ENCODE data around the gene ANTXR1.
A peak's percentile ranks its signal among the peaks of the same experiment; 100 is the strongest.

ANTXR1 gene

DNA sequence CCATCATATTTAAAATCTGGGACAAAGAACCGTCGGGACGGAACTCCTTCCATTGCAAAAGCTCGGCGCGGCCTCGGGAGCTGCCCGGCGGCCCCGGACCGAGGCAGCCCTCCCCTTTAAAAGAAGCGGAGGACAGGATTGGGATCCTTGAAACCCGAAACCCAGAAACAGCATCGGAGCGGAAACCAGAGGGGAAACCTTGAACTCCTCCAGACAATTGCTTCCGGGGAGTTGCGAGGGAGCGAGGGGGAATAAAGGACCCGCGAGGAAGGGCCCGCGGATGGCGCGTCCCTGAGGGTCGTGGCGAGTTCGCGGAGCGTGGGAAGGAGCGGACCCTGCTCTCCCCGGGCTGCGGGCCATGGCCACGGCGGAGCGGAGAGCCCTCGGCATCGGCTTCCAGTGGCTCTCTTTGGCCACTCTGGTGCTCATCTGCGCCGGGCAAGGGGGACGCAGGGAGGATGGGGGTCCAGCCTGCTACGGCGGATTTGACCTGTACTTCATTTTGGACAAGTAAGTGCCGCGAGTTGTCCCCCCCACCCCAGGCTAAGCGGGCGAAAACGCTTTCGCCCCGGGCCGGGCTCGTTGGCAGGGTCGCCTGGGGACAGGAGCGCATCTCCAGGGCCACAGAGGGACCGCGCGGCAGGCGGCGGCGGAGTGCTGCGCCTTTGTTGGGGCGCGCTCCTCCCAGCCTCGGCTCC lies at the start of gene ANTXR1:
ANTXR1 (plus strand) TSS at position 38 of the 698 bp plus-strand sequence; CDS start at position 359, 321 bp downstream.
- peak; percentile 60 for DNase-seq

DNA sequence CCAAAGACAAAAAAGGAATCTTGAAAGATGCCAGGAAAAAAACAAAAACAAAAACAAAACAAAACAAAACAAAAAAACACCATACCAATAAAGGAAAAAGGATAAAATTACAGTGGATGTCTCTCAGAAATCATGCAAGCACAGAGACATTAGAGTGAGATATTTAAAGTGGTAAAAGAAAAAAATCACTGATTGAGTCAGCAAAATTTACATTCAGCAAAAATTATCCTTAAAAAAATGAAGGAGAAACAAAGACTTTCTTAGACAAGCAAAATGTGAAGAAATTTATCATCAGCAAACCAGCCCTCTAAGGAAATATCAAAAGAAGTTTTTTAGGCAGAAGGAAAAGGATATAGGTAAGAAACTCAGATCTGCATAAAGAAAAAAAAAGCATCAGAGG lies 48.7 kb upstream of the ANTXR1 start:
- no peak for DNase-seq

DNA sequence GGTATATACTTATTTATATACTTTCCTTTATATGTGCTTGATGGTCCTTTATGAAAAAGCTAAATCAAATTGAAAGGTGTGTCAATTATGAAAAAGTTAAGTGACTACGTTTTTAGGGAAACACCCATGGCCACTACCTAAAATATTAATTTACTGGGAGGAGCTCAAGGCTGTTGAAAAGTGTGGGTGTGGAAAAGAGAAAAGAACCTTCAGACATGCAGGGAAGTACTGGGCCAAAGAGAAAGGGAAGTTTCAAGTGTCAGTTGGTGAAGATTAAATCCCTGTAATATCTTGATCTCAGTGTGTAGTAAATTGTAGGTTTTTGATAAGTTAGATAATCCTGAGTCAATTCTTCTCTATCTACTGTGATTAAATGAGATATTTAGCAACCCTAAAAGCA lies 44.8 kb upstream of the ANTXR1 start:
- DNase-seq: no peak

DNA sequence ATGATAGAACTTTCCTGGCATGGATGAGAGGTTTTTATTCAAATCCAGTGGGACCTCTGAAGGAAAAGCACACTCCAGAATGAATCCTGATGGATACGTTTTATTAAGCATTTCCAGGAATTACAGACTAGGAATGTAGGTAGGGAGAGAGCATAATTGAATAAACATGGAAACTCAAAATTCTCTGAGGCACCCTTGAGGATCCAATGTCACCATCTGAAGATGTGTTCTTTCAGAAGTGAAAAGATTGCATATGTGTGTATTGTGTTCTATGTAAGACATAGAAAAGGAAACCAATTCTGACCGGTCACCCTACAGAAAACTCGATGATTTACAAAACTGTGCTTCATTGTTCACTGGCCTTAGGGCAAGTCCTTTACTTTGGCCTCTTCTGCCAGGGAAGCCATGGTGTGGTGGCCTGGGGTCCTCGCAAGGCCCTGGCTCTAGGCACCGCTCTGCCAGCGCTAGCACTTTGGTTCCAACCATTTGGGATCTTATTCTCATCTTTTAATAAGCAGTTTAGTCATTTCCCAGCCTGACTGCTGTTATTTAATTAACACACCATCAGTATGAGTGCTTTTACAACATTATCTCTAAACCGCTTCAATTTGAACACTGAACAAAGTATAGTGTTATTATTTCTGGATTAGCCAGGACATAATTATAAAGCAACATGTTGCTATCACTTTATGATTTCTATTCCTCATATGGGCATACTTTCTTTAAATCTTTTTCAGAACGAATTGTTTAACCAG lies 43.1 kb upstream of the ANTXR1 start:
- no peak for DNase-seq

DNA sequence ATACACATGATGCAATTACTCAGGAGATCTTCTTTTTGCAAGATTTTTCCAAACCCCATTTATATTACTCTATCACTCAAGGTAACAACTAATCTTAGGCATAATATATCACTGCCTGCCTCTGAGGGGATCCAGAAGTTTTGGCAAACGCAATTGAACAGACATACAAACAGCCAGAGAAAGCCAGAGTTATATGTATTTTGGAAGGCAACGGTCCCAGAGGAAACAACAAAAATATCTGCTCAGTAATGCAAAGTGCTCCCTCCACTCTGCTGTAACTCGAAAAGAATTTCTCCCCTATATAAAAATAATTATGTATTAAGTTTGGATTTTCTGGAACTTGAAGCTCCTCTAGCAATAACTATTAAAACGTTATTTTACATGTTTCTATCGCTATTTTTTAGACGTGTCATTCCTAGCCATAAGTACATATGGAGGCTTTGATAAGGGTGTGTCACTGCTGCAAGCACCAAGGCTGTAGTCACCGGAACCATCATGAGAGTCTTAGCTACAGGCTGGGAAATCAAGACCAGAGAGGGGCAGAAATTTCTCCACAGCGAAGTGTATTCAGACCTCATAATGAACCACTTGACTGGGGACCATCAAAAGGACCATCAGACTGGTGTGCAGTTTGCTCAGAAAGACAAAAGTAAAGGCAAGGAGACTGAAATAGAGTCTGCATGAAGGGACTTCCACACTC lies 42.3 kb upstream of the ANTXR1 start:
- no peak for DNase-seq

DNA sequence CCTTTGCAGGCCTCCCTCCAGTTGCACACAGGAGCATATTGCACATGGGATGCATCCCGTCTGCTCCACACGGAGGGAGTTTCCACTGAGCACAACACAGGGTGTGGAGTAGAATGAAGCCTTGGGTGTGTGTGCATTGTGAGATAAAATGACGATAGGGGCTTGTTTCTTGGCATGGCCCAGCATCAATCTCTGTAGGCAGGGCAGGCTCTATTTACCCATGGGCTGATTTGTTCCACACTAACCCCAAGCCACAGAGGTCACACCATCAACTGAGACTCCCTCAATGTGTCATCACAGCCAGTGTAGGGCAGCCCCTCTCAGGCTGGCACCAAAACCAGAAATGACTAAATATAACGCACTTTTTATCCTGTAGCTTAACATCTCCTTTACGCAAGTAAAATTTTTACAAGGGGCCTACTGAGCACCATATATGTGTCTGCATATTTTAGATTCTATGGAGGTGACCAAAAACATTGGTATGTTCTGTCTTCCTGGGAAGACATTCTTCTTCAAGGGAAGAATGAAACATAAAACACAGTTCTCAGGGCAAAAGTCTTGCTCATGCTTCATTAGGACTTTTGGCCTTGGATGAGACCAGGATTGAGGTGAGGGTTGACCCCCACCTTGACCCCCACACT lies 41.3 kb upstream of the ANTXR1 start:
- DNase-seq: no peak

DNA sequence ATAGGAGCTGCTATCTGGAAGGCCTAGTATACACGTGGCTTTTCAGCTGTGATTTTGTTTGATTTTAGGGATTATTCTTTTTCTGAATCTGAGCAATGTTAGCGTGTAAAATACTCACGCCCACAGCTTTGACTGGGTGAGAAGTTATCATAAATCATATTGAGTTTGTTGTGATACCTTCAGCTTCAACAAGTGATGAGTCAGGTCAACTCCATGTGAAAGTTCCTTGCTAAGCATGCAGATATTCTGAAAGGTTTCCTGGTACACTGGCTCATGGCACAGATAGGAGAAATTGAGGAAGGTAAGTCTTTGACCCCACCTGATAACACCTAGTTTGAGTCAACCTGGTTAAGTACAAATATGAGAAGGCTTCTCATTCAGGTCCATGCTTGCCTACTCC lies 38.7 kb upstream of the ANTXR1 start, which contains the start of gene GKN1:
GKN1 (plus strand) TSS at position 386 of the 400 bp plus-strand sequence. CDS start 42 bp downstream, outside the sequence.
- no peak for DNase-seq

DNA sequence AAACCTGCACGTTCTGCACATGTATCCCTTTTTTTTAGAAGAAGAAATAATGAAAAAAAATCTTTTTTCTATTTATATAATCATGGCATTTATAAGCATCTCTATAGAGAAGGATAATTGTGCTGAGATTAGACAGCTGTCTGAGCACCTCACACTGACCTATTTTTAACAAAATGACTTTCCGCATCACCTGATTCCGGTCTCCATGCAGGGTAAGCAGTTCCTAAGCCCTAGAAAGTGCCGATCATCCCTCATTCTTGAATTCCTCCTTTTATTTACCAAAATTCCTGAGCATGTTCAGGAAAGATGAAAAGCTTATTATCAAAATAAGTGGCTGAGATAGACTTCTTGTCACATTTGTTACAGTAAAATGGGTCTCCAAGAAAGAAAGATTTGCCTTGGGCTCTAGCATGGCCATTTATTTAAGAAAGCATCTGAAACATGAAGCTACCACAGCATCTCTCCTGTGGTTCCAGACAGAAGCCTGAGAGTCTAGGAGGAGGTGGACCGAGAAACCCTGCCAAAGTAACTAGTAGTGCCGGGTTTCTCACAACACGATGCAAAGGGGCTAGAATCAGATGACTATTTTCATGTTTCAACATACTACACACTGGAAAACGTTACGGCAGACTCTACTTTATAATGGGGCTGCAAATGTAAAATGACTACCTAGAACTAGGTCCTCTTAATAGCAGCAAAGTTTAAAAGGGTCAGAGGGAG lies 37.9 kb upstream of the ANTXR1 start:
- DNase-seq: no peak

DNA sequence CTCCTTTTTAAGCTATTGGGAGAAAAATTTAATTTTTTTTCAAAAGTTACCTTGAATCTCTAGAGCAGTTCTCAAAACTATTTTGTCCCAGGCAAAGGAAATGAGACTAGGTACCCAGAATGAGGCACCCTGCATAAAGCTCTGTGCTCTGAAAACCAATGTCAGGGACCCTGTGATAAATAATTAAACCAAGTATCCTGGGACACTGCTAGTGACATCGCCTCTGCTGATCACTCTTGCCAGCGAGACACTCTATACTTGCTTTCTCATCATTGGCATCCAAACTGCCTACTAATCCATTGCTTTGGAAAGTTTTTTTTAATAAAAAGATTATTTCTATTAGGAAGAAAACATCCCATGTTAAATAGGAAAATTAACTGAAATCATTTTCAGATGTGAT lies 37.1 kb upstream of the ANTXR1 start:
- DNase-seq: no peak

DNA sequence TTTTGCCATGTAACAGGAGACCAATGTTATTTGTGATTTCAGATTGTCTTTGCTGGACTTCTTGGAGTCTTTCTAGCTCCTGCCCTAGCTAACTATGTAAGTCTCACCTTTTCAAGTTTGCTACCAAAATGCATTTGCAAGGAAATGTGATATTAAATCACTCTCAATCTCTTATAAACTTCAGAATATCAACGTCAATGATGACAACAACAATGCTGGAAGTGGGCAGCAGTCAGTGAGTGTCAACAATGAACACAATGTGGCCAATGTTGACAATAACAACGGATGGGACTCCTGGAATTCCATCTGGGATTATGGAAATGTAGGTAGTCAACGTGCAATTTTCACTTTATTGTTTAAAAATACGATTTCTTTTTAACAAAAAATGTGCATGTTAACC lies 35.5 kb upstream of the ANTXR1 start:
- no peak for DNase-seq

DNA sequence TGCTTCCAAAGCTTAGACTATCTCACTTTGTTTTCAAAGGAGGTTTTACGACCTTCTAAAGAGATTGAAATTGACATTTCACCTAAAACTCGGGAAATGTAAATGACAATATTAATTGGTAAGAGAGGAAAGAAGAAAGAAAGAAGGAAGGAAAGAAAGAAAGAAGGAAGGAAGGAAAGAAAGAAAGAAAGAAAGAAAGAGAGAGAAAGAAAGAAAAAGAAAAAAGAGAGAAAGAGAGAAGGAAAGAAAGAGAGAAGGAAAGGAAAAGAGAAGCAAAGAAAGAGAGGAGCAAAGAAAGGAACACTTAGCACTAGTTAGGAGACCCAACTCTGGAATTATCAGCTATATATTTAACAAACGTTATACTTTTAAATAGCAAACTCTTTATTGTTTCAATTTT lies 34.9 kb upstream of the ANTXR1 start:
- no peak for DNase-seq

DNA sequence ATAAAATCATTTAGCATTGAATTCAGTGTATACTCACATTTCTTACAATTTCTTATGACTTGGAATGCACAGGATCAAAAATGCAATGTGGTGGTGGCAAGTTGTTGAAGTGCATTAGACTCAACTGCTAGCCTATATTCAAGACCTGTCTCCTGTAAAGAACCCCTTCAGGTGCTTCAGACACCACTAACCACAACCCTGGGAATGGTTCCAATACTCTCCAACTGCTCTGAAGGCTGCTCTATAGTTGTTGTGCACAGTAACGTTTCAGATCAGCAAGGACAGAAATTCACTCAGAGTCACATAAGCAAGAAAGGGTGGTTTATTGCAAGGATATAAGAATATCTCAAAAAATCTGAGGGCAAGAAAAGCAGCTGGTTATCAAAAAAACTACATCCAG lies 32.0 kb upstream of the ANTXR1 start:
- DNase-seq: no peak

DNA sequence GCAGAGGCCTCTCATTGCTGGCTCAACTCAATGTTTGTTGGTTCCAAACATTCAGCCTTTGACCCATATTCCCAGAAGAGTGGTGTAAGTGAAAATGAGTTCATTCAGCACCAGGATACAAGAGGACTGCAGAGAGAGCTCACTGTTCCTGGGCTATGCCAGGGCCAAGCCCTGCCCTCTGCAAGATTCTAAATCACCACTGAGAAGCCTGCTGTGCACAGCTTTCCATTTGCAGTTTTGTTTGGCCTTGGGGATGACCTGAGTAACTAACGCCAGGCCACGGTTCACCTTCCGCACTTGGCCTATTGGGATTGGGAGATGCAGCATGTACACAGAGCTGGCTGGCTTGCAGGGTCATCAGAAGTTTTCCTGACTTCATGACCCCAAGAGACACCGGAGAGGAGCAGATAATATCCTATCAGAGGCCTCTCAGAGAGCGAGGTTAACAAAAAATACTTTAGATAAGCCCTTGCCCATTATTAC lies 25.9 kb upstream of the ANTXR1 start:
- no peak for DNase-seq

DNA sequence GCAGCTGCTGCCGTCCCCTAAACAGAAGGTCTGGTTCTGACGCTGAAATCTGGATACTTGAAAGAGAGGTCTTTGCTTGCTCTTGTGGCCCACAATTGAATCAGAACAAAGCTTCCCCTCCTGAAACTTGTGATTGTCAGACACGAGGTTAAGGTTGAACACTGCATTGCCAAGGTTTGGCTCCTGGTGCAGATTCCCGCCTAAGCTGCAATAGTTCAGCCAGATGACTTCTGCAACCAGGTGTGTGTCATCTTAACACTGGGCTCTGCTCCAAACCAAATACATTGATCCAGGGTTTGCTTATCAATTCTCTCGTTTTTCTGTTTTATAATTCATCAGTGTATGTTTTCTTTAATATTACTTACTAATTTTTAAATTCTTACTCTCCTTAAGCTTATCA lies 23.9 kb upstream of the ANTXR1 start:
- no peak for DNase-seq

DNA sequence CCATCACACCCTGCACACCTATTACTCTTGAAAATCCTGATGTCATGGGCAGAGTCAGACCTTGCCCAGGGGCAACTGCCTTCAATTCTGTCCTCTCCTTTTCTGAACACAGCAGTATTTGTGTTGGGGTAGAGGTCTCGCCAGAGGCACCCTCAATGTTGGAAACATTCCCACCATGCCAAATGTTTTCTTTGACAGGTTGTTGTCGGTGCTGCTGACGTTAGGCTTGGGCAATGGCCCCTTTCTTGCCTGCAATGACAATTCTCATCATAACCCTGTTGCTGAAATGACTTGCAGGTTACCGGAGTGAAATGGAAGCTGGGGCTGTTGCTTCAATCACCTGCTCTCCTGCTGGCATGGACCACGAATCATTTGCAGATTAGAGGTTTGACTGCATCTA lies 20.6 kb upstream of the ANTXR1 start:
- DNase-seq: no peak

DNA sequence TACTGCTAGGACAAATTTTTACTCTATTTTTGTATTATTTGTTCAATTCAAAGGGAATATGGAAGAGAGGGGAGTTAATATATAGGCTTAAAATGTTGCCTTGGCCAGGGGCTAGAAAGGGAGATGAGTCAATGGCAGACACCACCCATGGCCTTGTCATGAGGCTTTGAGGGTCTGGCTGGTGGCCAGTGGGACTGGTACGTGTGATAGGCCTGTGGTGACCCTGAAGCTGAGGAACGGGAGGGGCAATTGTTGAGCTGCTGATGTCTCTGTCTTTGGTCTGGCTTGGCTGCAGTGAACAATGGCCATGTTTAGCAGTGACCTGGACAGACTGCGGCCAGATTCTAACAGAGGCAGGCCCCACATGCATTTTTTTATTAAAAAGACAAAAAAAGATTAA lies 20.0 kb upstream of the ANTXR1 start:
- DNase-seq: no peak

DNA sequence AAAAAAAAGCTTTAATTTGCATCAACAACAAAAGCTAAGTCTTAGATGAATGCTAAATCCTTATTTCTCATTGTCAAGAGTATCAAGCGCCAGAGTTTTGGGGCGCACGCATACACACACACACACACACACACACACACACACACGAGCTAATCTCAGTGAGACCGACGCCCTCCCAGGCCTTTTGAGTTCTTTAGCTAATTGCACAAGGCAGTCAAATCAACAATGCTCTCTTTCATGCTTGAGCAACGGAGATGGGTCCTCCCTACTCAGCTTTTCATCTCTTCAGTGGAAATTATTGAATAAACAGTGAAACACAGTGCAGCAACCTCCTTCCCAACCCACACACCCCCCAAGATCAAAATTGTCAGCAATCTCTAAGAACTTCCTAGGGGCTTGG lies 19.3 kb upstream of the ANTXR1 start:
- peak; percentile 78 for DNase-seq

DNA sequence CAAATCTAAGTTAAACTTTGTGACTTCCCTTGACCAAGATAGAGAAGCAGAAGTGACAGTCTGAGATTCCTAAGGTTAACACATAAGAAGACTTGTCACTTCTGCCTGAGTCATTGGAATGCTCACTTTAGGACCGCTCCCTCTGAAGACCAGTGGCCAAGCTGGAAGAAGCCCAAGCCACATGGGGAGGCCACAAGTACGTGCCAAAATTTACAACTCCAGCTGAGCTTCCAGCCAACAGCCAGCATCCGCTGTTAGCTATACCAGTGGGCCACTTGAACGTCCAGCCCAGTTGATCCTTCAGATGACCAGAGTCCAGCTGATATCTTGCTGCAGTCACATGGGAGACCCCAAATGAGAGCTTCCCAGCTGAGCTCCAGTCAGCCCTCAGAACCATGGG lies 18.1 kb upstream of the ANTXR1 start:
- no peak for DNase-seq

DNA sequence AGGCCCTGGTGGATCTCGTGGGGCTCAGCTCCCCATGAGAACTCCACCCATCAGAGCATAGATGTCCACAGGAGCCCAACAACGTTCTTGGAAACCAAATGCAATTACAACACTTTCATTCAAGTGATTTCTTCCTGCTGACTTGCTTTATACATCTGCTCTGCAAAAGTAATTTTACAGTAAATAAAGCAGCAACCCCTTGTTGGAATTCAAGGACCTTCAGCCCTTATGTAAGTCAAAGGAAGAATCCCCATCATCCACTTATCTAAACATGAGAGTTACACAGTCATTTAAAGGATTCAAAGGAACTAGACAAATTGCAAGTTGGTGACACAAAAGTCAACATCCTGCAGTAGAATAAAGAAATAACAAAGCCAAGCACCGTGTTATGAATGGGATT lies 17.1 kb upstream of the ANTXR1 start:
- no peak for DNase-seq

DNA sequence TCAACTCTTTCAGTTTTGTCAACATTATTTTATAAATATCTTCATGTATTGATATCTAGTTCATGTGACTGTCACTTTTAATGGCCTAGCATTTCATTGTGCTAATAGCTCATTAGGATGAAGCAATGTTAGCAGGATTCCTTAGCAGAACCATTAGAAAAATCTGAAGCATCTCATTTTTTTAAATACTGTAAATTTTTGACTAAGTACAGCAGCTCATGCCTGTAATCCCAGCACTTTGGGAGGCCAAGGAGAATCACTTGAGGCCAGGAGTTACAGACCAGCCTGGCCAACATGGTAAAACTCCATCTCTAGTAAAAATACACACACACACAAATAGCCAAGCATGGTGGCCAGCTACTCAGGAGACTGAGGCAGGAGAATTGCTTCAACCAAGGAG lies 15.6 kb upstream of the ANTXR1 start:
- no peak for DNase-seq

DNA sequence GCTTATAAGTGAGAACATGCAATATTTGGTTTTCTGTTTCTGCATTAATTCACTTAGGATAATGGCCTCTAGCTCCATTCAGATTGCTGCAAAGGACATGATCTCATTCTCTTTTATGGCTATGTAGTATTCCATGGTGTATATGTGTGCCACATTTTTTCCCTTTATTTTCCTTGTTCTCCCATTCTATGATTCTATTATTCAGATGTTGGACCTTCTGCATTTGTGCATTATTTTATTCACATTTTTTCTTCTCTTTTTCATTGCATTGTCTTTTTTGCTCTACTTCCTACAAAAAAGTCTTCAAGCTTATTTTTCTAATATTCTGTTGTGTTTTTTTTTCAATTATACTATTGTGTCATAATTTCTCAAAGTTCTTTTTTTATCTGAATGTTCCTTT lies 11.1 kb upstream of the ANTXR1 start:
- no peak for DNase-seq

DNA sequence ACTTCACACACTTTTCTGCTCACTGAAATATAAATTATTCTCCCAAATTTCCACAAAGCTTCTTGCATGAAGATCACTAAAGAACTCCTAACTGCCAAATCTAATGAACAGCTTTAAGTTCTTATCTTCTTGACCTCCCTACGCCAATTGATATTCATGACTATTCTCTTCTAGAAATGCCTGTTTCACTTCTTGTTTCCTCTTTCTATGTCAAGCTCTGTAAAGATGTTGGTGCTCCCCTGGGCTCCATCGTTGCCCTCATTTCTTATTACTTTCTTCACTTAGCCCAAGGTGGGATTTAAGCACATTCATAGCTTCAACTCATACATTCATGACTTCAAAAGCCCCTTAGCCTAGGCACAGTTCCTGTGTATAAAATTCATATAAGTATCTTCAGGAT lies 9.2 kb upstream of the ANTXR1 start:
- DNase-seq: no peak

DNA sequence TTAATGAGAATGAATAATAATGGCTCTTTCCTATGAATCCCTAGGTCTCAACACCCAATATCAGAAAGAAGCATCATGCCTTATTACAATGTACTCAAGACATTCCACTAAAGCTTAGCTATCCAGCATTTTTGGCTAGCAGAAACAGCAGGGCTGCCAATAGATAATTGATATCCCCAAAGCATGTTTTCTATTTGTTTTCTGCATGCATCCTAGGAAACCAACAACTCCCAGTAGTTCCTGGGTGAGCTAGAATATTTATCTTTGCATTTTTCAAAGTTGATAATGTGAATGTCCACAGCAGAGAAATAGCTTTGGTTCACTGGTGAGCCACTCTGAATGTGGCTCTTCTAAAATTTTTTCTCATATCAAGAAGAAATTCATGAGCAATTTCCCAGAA lies 5.8 kb upstream of the ANTXR1 start:
- no peak for DNase-seq
